Left cardiac atrium (tissue), 4 donors: ENCODE results near the gene RIMS4. TPM values are rescaled to one million over a fixed set of nuclear protein-coding genes. Genes with fewer than 3 reads are reported as not detected.

Experiments used
- ATAC-seq, 2 donors: fragments of 200-7000 bp; cut with Tn5 transposase; one replicate each; pipeline ENCODE4 v1.9.1; 2020; ENCODE audit warnings: mild to moderate bottlenecking in 2 of 2, moderate library complexity in 2 of 2
- DNase-seq: peaks from one replicate; pipeline ENCODE4 v3.0.0-alpha.2; 2020
- intact Hi-C, 2 donors: fragments of 100-400 bp; cut with DNase I; formaldehyde crosslinking; loops; one replicate each; pipeline versions ENCODE4 v1.14.1 to v1.15.1; 2022 to 2023
- total RNA-seq, 2 donors: library from RNA; stranded (reverse); fragmentation: NEBNext Ultra II Directional; extraction: Animal tissue kit (Norgen Biotek cat#: 25700); gene quantifications; one replicate each; pipeline ENCODE4 v1.2.1, GENCODE V29; 2021
- donor health status: DM: no; HTN: yes; CAD: no.
- donor health status: DM: no; HTN: yes; CAD: no; lungs with severe emphysema.
- donor health status: DM: yes; HTN: yes; CAD: no.
- donor health status: Dilated cardiomyopathy.

RIMS4 gene
- total RNA-seq, 2 donors from 2014 or later = 0.58 to 0.80 TPM

DNA sequence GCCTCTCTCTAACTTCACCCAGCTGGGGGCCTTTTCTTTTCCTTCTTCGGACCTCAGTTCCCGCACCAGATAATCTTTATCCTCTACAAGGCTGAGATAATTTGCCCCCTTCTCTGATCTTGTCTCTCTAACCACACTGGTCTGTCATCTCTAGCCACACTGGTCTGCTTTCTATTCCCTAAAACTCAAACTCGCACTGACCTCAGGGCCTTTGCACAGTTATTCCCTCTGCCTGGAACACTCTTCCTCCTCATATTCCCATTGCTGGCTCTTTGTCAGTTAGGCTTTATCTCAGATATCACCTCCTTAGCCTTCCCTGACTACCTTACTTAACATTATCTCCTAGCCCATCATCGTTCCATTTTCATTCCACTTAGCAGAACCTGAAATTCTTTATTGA, 7.6 kb downstream of the RIMS4 start:
- DNase-seq (no peak), ATAC-seq (no peak)
- intact Hi-C loops = no loop called here

- intact Hi-C loops = no loop called here
- DNase-seq (no peak), ATAC-seq (no peak)
Measured at GRCh38 chr20:44800391-44801046, 9.8 kb downstream of the RIMS4 start.

DNA sequence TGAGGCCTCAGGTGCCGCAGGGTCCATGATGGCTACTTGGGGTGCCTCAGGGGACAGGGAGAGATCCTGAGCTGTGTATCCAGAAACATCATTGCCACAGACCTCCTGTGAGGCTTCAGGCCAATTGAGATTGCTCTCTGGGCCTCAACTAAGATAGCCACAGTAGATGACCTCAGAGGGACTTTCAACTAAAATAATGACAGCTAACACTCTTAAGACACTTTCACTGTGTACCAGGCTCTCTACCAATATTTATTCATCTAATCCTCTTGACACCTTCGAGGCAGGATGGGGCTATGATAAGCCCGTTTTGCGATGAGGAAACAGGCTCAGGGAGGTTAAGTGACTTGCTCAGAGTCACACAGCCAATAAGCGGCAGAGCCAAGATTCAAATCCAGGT, 10.7 kb downstream of the RIMS4 start:
- intact Hi-C loops = no loop called here

GRCh38 chr20:44796758-44797457, 13.4 kb downstream of the RIMS4 start:
- intact Hi-C loops = no loop called here
- ATAC-seq (no peak), DNase-seq (no peak)

More for the DNA sequence above, 10.7 kb downstream of the RIMS4 start:
- ATAC-seq (peak; percentile 67 to 73), DNase-seq (no peak)

GRCh38 chr20:44796311-44796710, 14.0 kb downstream of the RIMS4 start:
- intact Hi-C loops = no loop called here
- no peak for DNase-seq
- no peak for ATAC-seq

DNA sequence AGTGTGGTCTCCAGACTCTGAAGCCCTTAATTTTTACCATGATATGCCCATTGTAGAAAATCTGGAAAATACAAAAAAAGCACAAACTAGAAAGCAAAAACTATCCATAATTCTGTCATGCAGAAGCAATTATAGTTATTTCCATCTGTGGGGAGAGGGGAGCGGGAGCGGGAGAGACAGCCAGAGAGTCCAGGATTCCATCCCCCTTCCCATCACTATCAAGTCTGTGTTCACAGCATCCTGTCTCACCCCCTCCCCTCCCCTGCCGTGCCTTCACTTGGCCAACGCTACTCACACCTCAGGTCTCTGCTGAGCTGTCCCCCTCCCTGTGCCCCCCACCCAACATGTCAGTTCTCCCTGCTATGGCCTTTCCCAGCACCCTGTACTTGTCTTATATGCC, 14.5 kb downstream of the RIMS4 start:
- intact Hi-C loops = no loop called here
- no peak for ATAC-seq

DNA sequence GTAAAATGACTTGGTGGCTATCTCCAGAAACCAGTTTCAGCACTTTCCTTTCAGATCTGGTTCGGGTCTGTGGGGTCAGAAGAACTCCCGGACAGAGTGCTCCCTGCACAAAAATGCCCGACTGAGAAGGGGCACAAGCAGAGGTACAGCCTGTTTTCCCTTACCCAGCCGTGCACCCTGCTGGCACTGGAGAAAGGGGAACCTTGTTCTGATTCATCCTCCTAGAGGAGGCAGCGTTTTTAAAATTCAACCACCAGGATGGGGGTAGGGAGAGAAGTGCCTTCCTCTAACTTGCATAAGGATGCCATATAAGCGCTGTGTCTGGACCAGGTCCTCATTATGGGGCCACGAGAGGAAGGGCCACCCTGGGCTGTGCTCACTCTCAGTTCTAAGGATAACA, 17.6 kb downstream of the RIMS4 start:
- DNase-seq = no peak
- intact Hi-C loops = no loop called here
- no peak for ATAC-seq

More for the DNA sequence above, 14.5 kb downstream of the RIMS4 start:
- no peak for DNase-seq

DNA sequence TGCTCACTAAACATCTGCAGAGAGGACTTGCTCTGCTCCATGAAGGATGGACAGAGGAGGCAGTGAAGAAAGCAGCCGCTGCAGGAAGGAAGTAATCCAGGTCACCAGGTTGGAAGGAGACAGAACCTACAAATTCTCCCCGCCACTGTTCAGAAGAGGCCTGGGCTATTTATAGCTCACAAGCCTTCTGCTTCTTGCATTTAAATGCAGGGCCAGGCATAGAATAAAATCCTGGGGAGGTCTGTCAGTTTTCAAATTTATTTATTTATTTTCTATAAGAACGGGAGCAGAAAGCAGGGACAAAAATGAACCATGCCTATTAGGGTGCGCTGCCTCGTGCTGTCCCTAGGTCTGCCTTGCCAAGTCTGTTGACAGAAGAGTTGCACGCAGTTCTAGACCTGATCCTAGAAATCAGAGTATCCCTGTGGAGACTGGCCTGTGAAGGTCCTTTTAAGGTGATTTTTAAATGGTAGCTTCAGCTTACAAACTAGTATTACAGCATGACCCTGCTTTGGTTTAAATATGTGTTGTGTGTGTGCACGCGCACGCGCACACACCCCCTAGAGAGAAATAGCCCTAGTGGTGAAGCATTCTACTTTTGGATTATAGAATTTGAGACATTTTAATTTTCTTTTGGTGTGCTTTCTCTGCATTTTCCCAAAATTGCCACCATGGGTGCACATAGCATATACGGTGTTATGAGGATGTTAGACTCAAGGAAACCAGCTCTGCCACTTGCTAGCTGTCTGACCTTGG, 19.5 kb downstream of the RIMS4 start:
- DNase-seq (no peak), ATAC-seq (no peak)
- intact Hi-C loops = no loop called here

DNA sequence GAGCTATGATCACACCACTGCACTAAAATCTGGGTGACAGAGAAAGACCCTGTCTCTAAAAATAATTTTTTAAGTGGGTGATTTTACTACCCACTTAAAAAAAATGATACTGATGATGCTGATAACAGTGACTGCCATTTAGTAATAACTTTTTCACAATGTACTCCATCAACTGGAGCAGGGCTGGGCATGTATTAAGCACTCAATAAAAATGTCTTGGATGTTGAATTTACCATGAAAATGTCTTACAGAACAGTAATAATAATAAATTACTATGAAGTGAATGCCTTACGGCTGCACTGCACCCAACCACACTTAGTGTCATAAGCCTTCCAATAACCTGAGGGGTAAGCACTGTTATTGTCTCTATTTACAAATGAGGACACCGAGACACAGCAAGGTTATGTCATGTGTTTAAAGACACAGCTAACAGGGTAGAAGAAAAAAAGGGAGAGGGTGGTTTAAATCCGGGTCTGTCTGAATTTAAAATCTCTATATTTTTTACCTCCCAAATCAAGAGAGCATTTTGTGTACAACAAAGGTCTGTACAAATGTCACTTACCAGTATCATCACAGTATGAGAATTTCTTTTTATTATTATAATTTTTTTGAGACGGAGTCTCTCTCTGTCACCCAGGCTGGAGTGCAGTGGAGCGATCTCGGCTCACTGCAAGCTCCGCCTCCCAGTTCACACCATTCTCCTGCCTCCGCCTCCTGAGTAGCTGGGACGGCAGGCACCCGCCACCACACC, 21.5 kb downstream of the RIMS4 start:
- DNase-seq = no peak
- intact Hi-C loops = no loop called here

GRCh38 chr20:44787299-44787698, 23.0 kb downstream of the RIMS4 start:
- intact Hi-C loops = no loop called here
- DNase-seq = no peak
- no peak for ATAC-seq

More for the DNA sequence above, 21.5 kb downstream of the RIMS4 start:
- no peak for ATAC-seq

DNA sequence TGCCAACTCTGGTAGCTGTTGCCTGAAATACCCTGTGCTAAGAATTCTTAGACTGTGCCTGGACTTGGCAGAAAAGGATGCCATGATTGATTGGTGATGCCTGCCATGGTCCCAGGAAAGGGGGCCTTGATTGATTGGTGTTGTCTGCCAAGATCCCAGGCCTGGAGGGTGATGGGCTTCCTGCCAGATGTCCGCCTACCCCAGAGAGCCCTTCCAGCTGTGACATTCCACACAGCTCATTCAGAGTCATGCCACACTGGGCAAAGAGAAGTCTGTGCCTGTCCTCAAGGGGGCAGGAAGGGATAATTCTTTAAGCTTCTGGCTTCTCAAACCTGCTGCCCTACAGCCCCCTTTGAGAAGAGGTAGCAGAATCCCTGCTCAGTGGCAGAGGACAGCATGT, 24.6 kb downstream of the RIMS4 start:
- intact Hi-C loops = no loop called here
- ATAC-seq (peak in 1 of 2 donors; percentile 57), DNase-seq (no peak)

DNA sequence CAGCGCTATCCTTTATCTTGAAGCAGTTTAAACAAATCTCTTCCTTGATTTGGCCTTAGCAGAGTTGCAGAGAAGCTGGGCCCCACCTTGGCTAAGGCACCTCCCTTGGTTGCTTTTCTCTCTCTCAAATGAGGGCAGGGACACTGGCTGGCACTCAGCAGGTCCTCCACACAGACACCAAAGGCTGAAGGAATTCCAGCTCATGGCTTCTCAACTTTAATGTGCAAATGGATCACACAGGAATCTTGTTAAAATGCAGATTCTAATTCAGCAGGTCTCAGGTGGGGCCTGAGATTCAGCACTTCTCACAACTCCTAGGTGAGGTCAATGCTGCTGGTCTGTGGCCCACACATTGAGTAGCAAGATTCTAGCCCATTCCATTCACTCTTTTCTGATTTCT, 25.7 kb downstream of the RIMS4 start:
- intact Hi-C loops = no loop called here
- ATAC-seq = no peak
- no peak for DNase-seq

DNA sequence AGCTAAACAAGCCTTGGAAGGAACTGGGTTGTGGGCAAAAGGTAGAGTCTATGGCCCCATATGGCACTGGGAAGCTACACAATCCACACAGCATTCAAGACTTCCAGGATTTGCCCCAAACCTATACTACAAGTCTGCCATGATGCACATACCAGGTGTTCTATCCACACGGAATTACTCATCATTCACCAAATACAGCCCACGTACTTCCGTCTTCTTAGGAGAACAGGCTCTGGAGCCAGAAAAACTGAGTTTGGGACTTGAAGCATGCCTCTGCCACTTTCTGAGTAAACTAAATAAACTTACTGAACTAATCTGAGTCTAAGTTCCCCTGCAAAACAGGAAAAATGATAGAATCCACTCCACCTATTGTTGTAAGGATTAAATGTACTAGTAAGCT, 28.6 kb downstream of the RIMS4 start:
- intact Hi-C loops = no loop called here
- ATAC-seq (no peak), DNase-seq (no peak)

DNA sequence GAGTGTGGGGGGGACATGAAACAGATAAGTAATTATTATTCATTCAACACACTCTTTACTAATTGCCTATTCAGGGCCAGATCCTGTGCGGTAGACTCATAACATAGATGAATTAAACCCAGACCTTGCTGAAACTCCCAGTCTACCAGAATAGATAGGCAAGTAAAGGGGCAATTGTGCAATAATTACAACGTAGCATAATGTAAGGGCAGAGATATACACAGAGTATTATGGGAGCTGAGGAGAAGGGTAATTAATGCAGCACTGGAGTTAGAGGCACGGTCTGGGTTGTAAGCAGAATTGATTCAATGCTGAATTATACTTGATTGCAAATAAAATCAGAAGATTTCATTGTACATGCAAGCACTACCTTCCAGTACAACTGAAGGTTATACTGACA, 29.2 kb downstream of the RIMS4 start:
- DNase-seq (no peak), ATAC-seq (no peak)
- intact Hi-C loops = no loop called here

- ATAC-seq (peak; percentile 36 to 61), DNase-seq (peak; percentile 57)
Measured at GRCh38 chr20:44780226-44780625, 30.1 kb downstream of the RIMS4 start.

DNA sequence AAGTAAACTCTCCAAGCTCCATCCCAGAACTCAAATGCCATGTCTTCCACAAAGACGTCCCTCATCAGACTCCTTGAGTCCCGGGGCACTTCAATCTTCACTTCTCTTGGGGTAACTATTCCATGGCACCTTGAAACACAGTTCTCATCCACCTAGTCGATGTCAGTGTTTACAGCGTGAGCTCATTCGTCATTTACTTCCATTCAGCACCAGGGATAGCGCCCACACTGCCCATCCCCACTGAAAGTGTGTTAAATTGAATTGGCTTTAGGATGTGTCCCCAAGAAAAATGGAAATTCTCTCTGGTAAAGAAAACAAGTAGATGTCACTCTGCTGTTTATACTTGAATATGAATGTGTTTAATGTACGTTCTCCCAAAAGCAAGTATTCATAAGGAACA, 33.4 kb downstream of the RIMS4 start:
- no peak for ATAC-seq
- no peak for DNase-seq
- intact Hi-C loops = no loop called here

More at GRCh38 chr20:44780226-44780625, 30.1 kb downstream of the RIMS4 start:
- intact Hi-C loops = no loop called here

GRCh38 chr20:44773070-44773829, 37.1 kb downstream of the RIMS4 start:
- DNase-seq = no peak
- intact Hi-C loops = no loop called here

DNA sequence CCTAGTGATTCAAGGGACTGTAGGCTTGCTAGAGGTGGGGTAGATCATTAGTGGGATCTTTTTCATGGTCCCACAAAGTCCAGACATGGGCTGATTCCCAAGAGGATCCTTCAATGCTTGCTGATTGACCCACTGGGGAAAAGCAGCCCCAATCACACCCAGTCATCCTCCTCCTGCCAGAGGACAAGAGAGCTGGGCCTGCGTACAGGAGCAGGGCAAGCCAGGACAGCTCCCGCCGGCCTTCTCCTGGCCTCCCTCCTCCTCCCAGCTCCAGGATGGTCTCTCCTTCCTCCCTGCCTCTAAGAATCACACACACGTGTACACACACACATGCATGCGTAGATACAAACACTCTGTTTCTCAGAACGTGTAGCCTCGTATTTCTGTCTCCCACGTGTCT, 37.7 kb downstream of the RIMS4 start:
- no peak for DNase-seq
- intact Hi-C loops = no loop called here
- no peak for ATAC-seq

More at GRCh38 chr20:44773070-44773829, 37.1 kb downstream of the RIMS4 start:
- ATAC-seq = no peak

DNA sequence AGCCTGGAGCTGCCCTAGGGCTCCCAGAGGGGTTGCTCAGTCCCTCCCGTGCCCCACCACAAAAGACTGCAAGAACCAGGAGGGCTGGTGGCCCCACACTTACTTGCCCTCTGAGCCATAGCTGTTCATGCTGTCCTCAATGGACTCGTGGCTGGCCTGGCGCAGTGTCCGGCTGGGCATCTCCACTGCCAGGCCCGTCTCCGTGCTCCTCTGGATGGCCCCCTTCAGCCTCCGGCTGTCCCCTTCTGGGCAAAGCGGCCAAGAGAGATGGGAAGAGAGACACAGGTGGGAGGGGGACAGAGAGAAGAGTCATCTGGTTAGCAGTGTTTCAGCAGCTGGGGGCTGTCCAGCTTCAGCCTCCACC, 39.2 kb downstream of the RIMS4 start:
- intact Hi-C loops = no loop called here
- DNase-seq (no peak), ATAC-seq (no peak)
